K562 (cell line): ENCODE data around the gene RTP5. TPM values are rescaled to one million over a fixed set of nuclear protein-coding genes. Genes with fewer than 3 reads are reported as not detected.

Experiments used
- ATAC-seq: fragments of 200-7000 bp; cut with Tn5 transposase; 3 replicates; pipeline ENCODE4 v1.9.1; 2020; ENCODE audit warnings: moderate library complexity
- Bru-seq: library from RNA; stranded (reverse); fragments of 400-500 nt; gene quantifications from one replicate; lab custom pipeline; 2021; lab: Mats Ljungman, UMichigan
- BruChase-seq, 2 experiments: library from RNA; stranded (reverse); fragments of 400-500 nt; gene quantifications; one replicate each; lab custom pipeline; 2021; lab: Mats Ljungman, UMichigan
- BruUV-seq: library from RNA; stranded (reverse); fragments of 400-500 nt; replicated peaks from 2 replicates; lab custom pipeline; 2021; lab: Mats Ljungman, UMichigan
- CTCF ChIA-PET: fragments of 300-600 bp; formaldehyde crosslinking; extraction: SDS; loops from one replicate; lab custom pipeline; 2021; ENCODE audit warnings: low intra/inter-chr PET ratio; lab: Yijun Ruan, JAX
- POLR2A ChIA-PET: fragments of 300-600, 350-650 bp; sonication (Branson Sonifier 250); formaldehyde crosslinking; extraction: SDS; loops from one replicate; lab custom pipeline; 2021; ENCODE audit warnings: antibody characterized with exemption, inconsistent platforms; lab: Yijun Ruan, JAX
- DNase-seq, 4 experiments: peaks; one replicate each; pipeline versions ENCODE4 v3.0.0 to v3.0.0-alpha.2; 2011 to 2018; ENCODE audit warnings: low spot score in 3 of 4, mixed read lengths in 3 of 4; ENCODE audit errors: extremely low read depth in 1 of 4
- FAIRE-seq: peaks from 2 replicates; lab custom pipeline; 2011; peaks lifted over from hg19 to GRCh38; lab: Jason Lieb, UNC
- H2AFZ ChIP-seq: 2 replicates; pipeline ENCODE4 v1.6.0; 2011; ENCODE audit warnings: low read depth, low read length, control low read depth, inconsistent platforms
- H3K27ac ChIP-seq: fragments of 200-600 bp; 3 replicates; pipeline ENCODE4 v1.8.0; 2011; ENCODE audit warnings: low read depth, mild to moderate bottlenecking, control low read depth, inconsistent platforms, low read length, moderate library complexity, mixed read lengths; ENCODE audit errors: extremely low read depth
- H3K27me3 ChIP-seq, 2 experiments: fragments of 300-600 bp in 1 of 2; 2 replicates in 1 of 2; 3 replicates in 1 of 2; pipeline versions ENCODE4 v1.6.0 to v1.8.0; 2011; ENCODE audit warnings: inconsistent platforms in 2 of 2, low read length in 2 of 2, mild to moderate bottlenecking in 1 of 2, mixed read lengths in 1 of 2, moderate library complexity in 1 of 2; ENCODE audit not compliant: control insufficient read depth in 2 of 2, insufficient read depth in 2 of 2
- H3K36me3 ChIP-seq: fragments of 300-600 bp; 3 replicates; pipeline ENCODE4 v1.8.0; 2011; ENCODE audit warnings: mild to moderate bottlenecking, low read length, inconsistent platforms; ENCODE audit not compliant: control insufficient read depth, insufficient read depth
- H3K4me1 ChIP-seq, 2 experiments: fragments of 200-600 bp in 1 of 2; replicated peaks in 1 of 2; 2 replicates in 1 of 2; 3 replicates in 1 of 2; pipeline versions ENCODE4 v1.5.1 to v1.8.0; 2011; ENCODE audit warnings: inconsistent platforms in 2 of 2, low read length in 2 of 2, mild to moderate bottlenecking in 1 of 2, mixed read lengths in 1 of 2, moderate library complexity in 1 of 2; ENCODE audit not compliant: control insufficient read depth in 2 of 2, insufficient read depth in 2 of 2
- H3K4me2 ChIP-seq: 2 replicates; pipeline ENCODE4 v1.6.1; 2011; ENCODE audit warnings: low read length, control low read depth, inconsistent platforms, mixed read lengths; ENCODE audit not compliant: insufficient read depth
- H3K4me3 ChIP-seq: fragments of 200-600 bp; sonication (generic), shearing (Covaris generic); 2 replicates; pipeline ENCODE4 v1.5.1; 2016; ENCODE audit warnings: control low read depth, inconsistent platforms
- H3K79me2 ChIP-seq: fragments of 200-600 bp; 3 replicates; pipeline ENCODE4 v1.8.0; 2011; ENCODE audit warnings: low read length, inconsistent platforms; ENCODE audit not compliant: control insufficient read depth, insufficient read depth
- H3K9ac ChIP-seq, 2 experiments: 2 replicates each; pipeline versions ENCODE4 v1.6.0 to v1.6.1; 2011; ENCODE audit warnings: low read depth in 2 of 2, low read length in 2 of 2, control low read depth in 1 of 2, inconsistent platforms in 1 of 2, mild to moderate bottlenecking in 1 of 2, mixed read lengths in 1 of 2; ENCODE audit not compliant: insufficient read depth in 1 of 2
- H3K9me1 ChIP-seq: one replicate; pipeline ENCODE4 v1.6.0; 2011; ENCODE audit warnings: inconsistent platforms, mild to moderate bottlenecking, low read length, moderate library complexity; ENCODE audit not compliant: control insufficient read depth, insufficient read depth
- H3K9me3 ChIP-seq: replicated peaks from 2 replicates; pipeline ENCODE4 v1.5.1; 2011; ENCODE audit warnings: low read depth, low read length, inconsistent platforms; ENCODE audit not compliant: control insufficient read depth, insufficient read depth
- H4K20me1 ChIP-seq: replicated peaks from 2 replicates; pipeline ENCODE4 v1.6.1; 2011; ENCODE audit warnings: low read length, inconsistent platforms, mixed read lengths; ENCODE audit not compliant: control insufficient read depth, insufficient read depth
- ARNT ChIP-seq, 2 experiments: fragments of 450-650 bp; IDR thresholded peaks; 2 replicates each; pipeline ENCODE4 v1.6.1; 2016; ENCODE audit warnings: mild to moderate bottlenecking in 1 of 2
- CHD1 ChIP-seq: fragments of 200-600 bp; sonication (generic); IDR thresholded peaks from one replicate; pipeline ENCODE4 v1.6.1; 2012; ENCODE audit warnings: mild to moderate bottlenecking, moderate library complexity, low read length, inconsistent platforms
- RFX1 ChIP-seq: fragments of 450-650 bp; IDR thresholded peaks from 2 replicates; pipeline ENCODE4 v1.6.1; 2016; ENCODE audit warnings: mild to moderate bottlenecking, moderate library complexity
- SAFB ChIP-seq: fragments of 200-400 bp; formaldehyde crosslinking; IDR thresholded peaks from 2 replicates; pipeline ENCODE4 v1.6.1; 2017; ENCODE audit warnings: low read depth, low read length, borderline replicate concordance
- WGBS: fragments of 100-300 bp; shearing (Covaris generic); methylation state at CpG from one replicate; pipeline ENCODE4 v1.1.6; 2016; ENCODE audit warnings: low coverage, mixed read lengths; ENCODE audit not compliant: insufficient coverage; ENCODE audit errors: missing lambda C conversion rate; 5-methylcytosine and 5-hydroxymethylcytosine counted together
- in situ Hi-C: fragments of 300-500 bp; cut with MboI; formaldehyde crosslinking; loops from 4 replicates; pipeline ENCODE4 v1.15.0; 2018; ENCODE audit warnings: inconsistent platforms, mixed read lengths
- intact Hi-C: fragments of 100-400 bp; cut with micrococcal nuclease; formaldehyde crosslinking; loops from 2 replicates; pipeline ENCODE4 v1.14.2; 2022
- long read RNA-seq, 3 experiments: library from polyadenylated mRNA in 2 of 3; library from RNA in 1 of 3; unstranded in 2 of 3; stranded (forward) in 1 of 3; transcript quantifications; one replicate each; pipeline ENCODE4 v2.0.0, GENCODE V29; 2019 to 2022
- polyA minus RNA-seq, 3 experiments: library from RNA; depleted of rRNA, polyadenylated mRNA; stranded (reverse); fragments of >200 nt; gene quantifications; 2 replicates each; pipeline ENCODE4 v1.2.3, GENCODE V29; 2011
- polyA plus RNA-seq, 8 experiments: library from polyadenylated mRNA; depleted of rRNA in 4 of 8; stranded (reverse) in 5 of 8; unstranded in 3 of 8; fragments of >200 nt; fragmentation: Nextera tagmentation in 2 of 8; fragmentation: Illumina TruSeq in 1 of 8; extraction: Ambion mirVana in 2 of 8; extraction: Trizol in 1 of 8; gene quantifications; 2 replicates each; pipeline versions ENCODE4 v1.2.1 to v1.2.3, GENCODE V29; 2011 to 2014; ENCODE audit warnings: inconsistent platforms in 1 of 8, missing spikeins in 1 of 8
- total RNA-seq, 7 experiments: library from RNA; depleted of rRNA in 6 of 7; stranded (reverse); fragments of >200 nt in 6 of 7; fragmentation: Illumina TruSeq in 2 of 7; extraction: Trizol in 2 of 7; gene quantifications; 2 replicates each; pipeline versions ENCODE4 v1.2.1 to v1.2.3, GENCODE V29; 2011 to 2021; ENCODE audit warnings: low replicate concordance in 1 of 7
- TF ChIP-seq, protein P1 (sequence below), 2 experiments: IDR thresholded peaks; 2 replicates each; pipeline ENCODE4 v1.6.1; 2012; ENCODE audit warnings: improper control_type of control experiment in 2 of 2, low read depth in 2 of 2, low read length in 2 of 2, borderline replicate concordance in 1 of 2

Gene RTP5
- total RNA-seq (2011; cell fraction: chromatin; rRNA removed; ENCODE audit: low replicate concordance), result not detected in 2 replicates
- total RNA-seq (2011; cell fraction: nucleolus; rRNA removed), result not detected in 2 replicates
- total RNA-seq (2011; cell fraction: nucleoplasm; rRNA removed), result not detected in 2 replicates
- total RNA-seq (2014; rRNA removed) (not detected in 2 replicates), total RNA-seq (2014; rRNA removed; fragmentation: Illumina TruSeq; extraction: Trizol) (not detected in 2 replicates), total RNA-seq (2015; rRNA removed; fragmentation: Illumina TruSeq; extraction: Trizol) (not detected in 2 replicates), total RNA-seq (2021) (not detected in 2 replicates), polyA plus RNA-seq (2011; rRNA removed) (not detected in 2 replicates), polyA plus RNA-seq (2014; fragmentation: Illumina TruSeq; extraction: Trizol) (not detected in 2 replicates), polyA plus RNA-seq (2014; fragmentation: Nextera tagmentation; extraction: Ambion mirVana) (not detected), polyA plus RNA-seq (2014; rRNA removed) (not detected in 2 replicates), polyA minus RNA-seq (2011; rRNA and poly(A)+ RNA removed) (not detected in 2 replicates), Bru-seq, nascent RNA (not detected), BruChase-seq, experiment 1, labeled RNA remaining after a 2-hour chase (not detected), BruChase-seq, experiment 2, labeled RNA remaining after a 6-hour chase (not detected)
- polyA plus RNA-seq (2011; cell fraction: cytosol; rRNA removed), result not detected in 2 replicates
- not detected in 2 replicates for polyA plus RNA-seq (2011; cell fraction: nucleus; rRNA removed)
- not detected in 2 replicates for polyA plus RNA-seq (2012)
- not detected in 2 replicates for polyA minus RNA-seq (2011; cell fraction: cytosol; rRNA and poly(A)+ RNA removed)
- polyA minus RNA-seq (2011; cell fraction: nucleus; rRNA and poly(A)+ RNA removed), result not detected in 2 replicates
- long read RNA-seq, experiment 1, result 0 reads
- long read RNA-seq, experiment 2, result 0 reads
- long read RNA-seq, experiment 3, result 0 reads

DNA sequence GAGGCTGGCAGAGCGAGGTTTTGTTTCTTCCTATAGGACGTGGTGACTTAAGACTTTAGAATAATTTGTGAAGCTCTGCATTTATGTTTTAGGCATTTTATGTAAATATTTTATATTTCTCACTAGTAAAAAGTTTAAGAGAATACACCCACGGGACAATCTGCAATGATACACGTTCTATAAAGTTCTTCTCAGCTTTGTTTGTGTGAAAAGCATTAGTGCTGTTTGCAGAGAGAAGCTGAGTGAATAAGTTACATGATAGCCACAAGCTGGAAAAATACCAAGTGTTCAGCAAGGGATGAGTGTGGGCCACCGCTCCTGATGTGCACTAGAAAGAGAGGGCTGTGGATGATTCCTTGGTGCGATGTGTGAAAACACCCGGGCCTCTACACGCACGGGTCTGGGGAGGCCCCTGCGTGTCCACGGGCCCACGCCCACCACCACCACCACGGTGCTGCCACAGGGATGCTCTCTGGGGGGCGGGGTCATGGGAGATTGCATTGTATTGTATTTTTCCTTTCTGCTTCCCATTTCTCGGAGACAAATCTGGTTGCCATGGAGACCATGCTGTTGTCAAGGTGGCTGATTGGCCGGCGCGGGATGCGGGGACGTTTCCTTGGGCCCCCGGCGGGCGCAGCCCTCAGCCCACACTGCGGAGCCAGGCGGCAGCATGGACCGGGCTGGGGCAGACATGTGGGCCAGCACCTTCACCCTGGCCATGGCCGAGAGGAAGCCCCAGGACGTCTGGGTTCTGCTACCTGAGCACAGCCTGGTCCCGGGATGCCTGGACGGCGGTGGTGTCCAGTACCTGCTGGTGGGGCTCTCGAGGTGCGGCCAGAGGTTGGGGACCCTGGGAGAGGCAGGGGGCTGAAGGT lies at the start of gene RTP5:
TSS of gene RTP5 (plus strand) at position 643 of the 875 bp plus-strand sequence. CDS start at position 671, 28 bp downstream.
- Histone ChIP-seq H3K79me2 (no peaks in the 10 kb centered on the region), H3K4me1 (peaks cover 0 to 53% of the 10 kb centered on the region in 2 experiments; a peak in 2 of 5 replicates), H3K27me3 (peaks cover 4 to 63% of the 10 kb centered on the region in 2 experiments; a peak in 4 of 5 replicates), H3K9me1 (no peaks in the 10 kb centered on the region), H3K9me3 (peaks cover 4% of the 10 kb centered on the region; the same call in 1 of the 2 replicates), H3K4me2 (no peak within 1 kb of the TSS), H3K27ac (no peak within 1 kb of the TSS), H4K20me1 (peaks cover 5% of the 10 kb centered on the region), H3K36me3 (no peaks in the 10 kb centered on the region), H2AFZ (no peak within 1 kb of the TSS), H3K9ac (no peak within 1 kb of the TSS), H3K4me3 (no peak within 1 kb of the TSS)
- no TSS peak for BruUV-seq
- in situ Hi-C loops, result no loop called here
- FAIRE-seq (no peak), DNase-seq (peak in 1 of 4 experiments; percentile 40), ATAC-seq (no peak)
- ChIA-PET CTCF (no interaction called here), POLR2A (interaction anchor here (1.0 kb wide), 1 partner anchor 19 kb away, joined by 3 read pairs; no protein-coding TSS in a partner anchor)
- intact Hi-C loops, result no loop called here
- 0% methylated on average over 11 of the region's 33 CpGs for WGBS
- TF ChIP-seq, protein P1, sequence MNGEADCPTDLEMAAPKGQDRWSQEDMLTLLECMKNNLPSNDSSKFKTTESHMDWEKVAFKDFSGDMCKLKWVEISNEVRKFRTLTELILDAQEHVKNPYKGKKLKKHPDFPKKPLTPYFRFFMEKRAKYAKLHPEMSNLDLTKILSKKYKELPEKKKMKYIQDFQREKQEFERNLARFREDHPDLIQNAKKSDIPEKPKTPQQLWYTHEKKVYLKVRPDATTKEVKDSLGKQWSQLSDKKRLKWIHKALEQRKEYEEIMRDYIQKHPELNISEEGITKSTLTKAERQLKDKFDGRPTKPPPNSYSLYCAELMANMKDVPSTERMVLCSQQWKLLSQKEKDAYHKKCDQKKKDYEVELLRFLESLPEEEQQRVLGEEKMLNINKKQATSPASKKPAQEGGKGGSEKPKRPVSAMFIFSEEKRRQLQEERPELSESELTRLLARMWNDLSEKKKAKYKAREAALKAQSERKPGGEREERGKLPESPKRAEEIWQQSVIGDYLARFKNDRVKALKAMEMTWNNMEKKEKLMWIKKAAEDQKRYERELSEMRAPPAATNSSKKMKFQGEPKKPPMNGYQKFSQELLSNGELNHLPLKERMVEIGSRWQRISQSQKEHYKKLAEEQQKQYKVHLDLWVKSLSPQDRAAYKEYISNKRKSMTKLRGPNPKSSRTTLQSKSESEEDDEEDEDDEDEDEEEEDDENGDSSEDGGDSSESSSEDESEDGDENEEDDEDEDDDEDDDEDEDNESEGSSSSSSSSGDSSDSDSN (IDR thresholded peaks at IDR 0.05; ENCODE audit: borderline replicate concordance in 1 of 2, low read depth in 2 of 2, low read length in 2 of 2), result no peak
- no peak for TF ChIP-seq ARNT (IDR thresholded peaks at IDR 0.05)
- peak; percentile 86 for TF ChIP-seq RFX1
- TF ChIP-seq SAFB, result peak; percentile 23; the same call in 1 of the 2 replicates
- TF ChIP-seq CHD1, result no peak
